Activated CD4-positive, alpha-beta T cell treated with anti-CD3 and anti-CD28 coated beads, Interleukin-2, amount 10 ng/mL, durations not matched to agents 24 days and 14 days (primary cell): ENCODE data around the gene MPZL1. TPM values are rescaled to one million over a fixed set of nuclear protein-coding genes. Genes with fewer than 3 reads are reported as not detected.
A peak's percentile ranks its signal among the peaks of the same experiment; 100 is the strongest.

ENCODE experiments used
- DNase-seq: peaks from one replicate; pipeline ENCODE4 v3.0.0; 2022
- H3K27ac Mint-ChIP-seq: one replicate; pipeline ENCODE4 v1.8.0; 2022; ENCODE audit warnings: mild to moderate bottlenecking, mixed read lengths
- H3K27me3 Mint-ChIP-seq: one replicate; pipeline ENCODE4 v1.8.0; 2022; ENCODE audit warnings: mixed read lengths
- H3K36me3 Mint-ChIP-seq: one replicate; pipeline ENCODE4 v1.8.0; 2022; ENCODE audit warnings: low read depth, mild to moderate bottlenecking, mixed read lengths
- H3K4me1 Mint-ChIP-seq: one replicate; pipeline ENCODE4 v1.8.0; 2021; ENCODE audit warnings: mixed read lengths
- H3K4me3 Mint-ChIP-seq: one replicate; pipeline ENCODE4 v1.8.0; 2022; ENCODE audit warnings: mild to moderate bottlenecking, moderate library complexity, mixed read lengths
- H3K9me3 Mint-ChIP-seq: one replicate; pipeline ENCODE4 v1.8.0; 2021; ENCODE audit warnings: mixed read lengths
- intact Hi-C: fragments of 100-400 bp; cut with micrococcal nuclease; formaldehyde crosslinking; loops from one replicate; pipeline ENCODE4 v1.15.1; 2023
- total RNA-seq: library from RNA; stranded (reverse); gene quantifications from 2 replicates; pipeline ENCODE4 v1.2.3, GENCODE V29; 2022

Gene MPZL1
- total RNA-seq, 1 donor from 2014 or later, result 41.8 TPM

- Mint-ChIP-seq H3K36me3 (peaks cover 53% of the 10 kb centered on the region), H3K27ac (peak overlapping the region; percentile 78), H3K4me3 (no peak overlapping the region), H3K4me1 (peaks cover 14% of the 10 kb centered on the region), H3K27me3 (no peaks in the 10 kb centered on the region), H3K9me3 (no peaks in the 10 kb centered on the region)
- DNase-seq, result no peak
- intact Hi-C loops, result no loop called here
These were observed 37.9 kb upstream of the MPZL1 start for GRCh38 chr1:167683641-167684502.

GRCh38 chr1:167685844-167686243 lies 35.9 kb upstream of the MPZL1 start:
- no peaks in the 10 kb centered on the region for H3K9me3 Mint-ChIP-seq
- H3K36me3 Mint-ChIP-seq, result peaks cover 67% of the 10 kb centered on the region

GRCh38 chr1:167687919-167688519 lies 33.8 kb upstream of the MPZL1 start:
- Mint-ChIP-seq H3K9me3 (no peaks in the 10 kb centered on the region), H3K27me3 (no peaks in the 10 kb centered on the region), H3K27ac (peak overlapping the region; percentile 56), H3K4me1 (peaks cover 19% of the 10 kb centered on the region), H3K36me3 (peaks cover 71% of the 10 kb centered on the region), H3K4me3 (no peak overlapping the region)
- DNase-seq, result peak; percentile 94
- intact Hi-C loops, result loop anchor here (1.0 to 2.0 kb wide), 4 partner anchors 51 to 135 kb away; partner anchors contain the start of gene CREG1

More at GRCh38 chr1:167685844-167686243, 35.9 kb upstream of the MPZL1 start:
- Mint-ChIP-seq H3K4me3 (no peak overlapping the region), H3K27me3 (no peaks in the 10 kb centered on the region), H3K4me1 (peaks cover 19% of the 10 kb centered on the region), H3K27ac (no peak overlapping the region)
- intact Hi-C loops, result loop anchor here (2.0 kb wide), 1 partner anchor 57 kb away; no protein-coding TSS in a partner anchor
- DNase-seq, result no peak

- peaks cover 19% of the 10 kb centered on the region for H3K4me1 Mint-ChIP-seq
- no peaks in the 10 kb centered on the region for H3K27me3 Mint-ChIP-seq
- peaks cover 73% of the 10 kb centered on the region for H3K36me3 Mint-ChIP-seq
- H3K4me3 Mint-ChIP-seq, result no peak overlapping the region
- no peaks in the 10 kb centered on the region for H3K9me3 Mint-ChIP-seq
- DNase-seq, result no peak
- intact Hi-C loops, result no loop called here
- peak overlapping the region; percentile 72 for H3K27ac Mint-ChIP-seq
These were observed 32.2 kb upstream of the MPZL1 start for GRCh38 chr1:167689567-167689920.

- H3K4me3 Mint-ChIP-seq, result no peak overlapping the region
- DNase-seq, result no peak
- peaks cover 76% of the 10 kb centered on the region for H3K36me3 Mint-ChIP-seq
- intact Hi-C loops, result no loop called here
- peak overlapping the region; percentile 72 for H3K27ac Mint-ChIP-seq
- H3K9me3 Mint-ChIP-seq, result no peaks in the 10 kb centered on the region
- no peaks in the 10 kb centered on the region for H3K27me3 Mint-ChIP-seq
- peaks cover 19% of the 10 kb centered on the region for H3K4me1 Mint-ChIP-seq
These were observed 31.7 kb upstream of the MPZL1 start for GRCh38 chr1:167690053-167690452.

- DNase-seq, result no peak
- peak overlapping the region; percentile 72 for H3K27ac Mint-ChIP-seq
- intact Hi-C loops, result no loop called here
- H3K9me3 Mint-ChIP-seq, result no peaks in the 10 kb centered on the region
- H3K27me3 Mint-ChIP-seq, result no peaks in the 10 kb centered on the region
- H3K4me1 Mint-ChIP-seq, result peaks cover 8% of the 10 kb centered on the region
- H3K4me3 Mint-ChIP-seq, result no peak overlapping the region
- H3K36me3 Mint-ChIP-seq, result peaks cover 82% of the 10 kb centered on the region
These were observed 28.2 kb upstream of the MPZL1 start for GRCh38 chr1:167693425-167694045.

GRCh38 chr1:167694691-167695090 lies 27.1 kb upstream of the MPZL1 start:
- no peak overlapping the region for H3K27ac Mint-ChIP-seq

GRCh38 chr1:167695147-167695546 lies 26.6 kb upstream of the MPZL1 start:
- H3K4me1 Mint-ChIP-seq, result no peaks in the 10 kb centered on the region
- no peak overlapping the region for H3K27ac Mint-ChIP-seq
- no peaks in the 10 kb centered on the region for H3K27me3 Mint-ChIP-seq
- DNase-seq, result no peak
- H3K9me3 Mint-ChIP-seq, result no peaks in the 10 kb centered on the region
- intact Hi-C loops, result no loop called here
- H3K36me3 Mint-ChIP-seq, result peaks cover 83% of the 10 kb centered on the region
- no peak overlapping the region for H3K4me3 Mint-ChIP-seq

More at GRCh38 chr1:167694691-167695090, 27.1 kb upstream of the MPZL1 start:
- Mint-ChIP-seq H3K9me3 (no peaks in the 10 kb centered on the region), H3K4me3 (no peak overlapping the region), H3K27me3 (no peaks in the 10 kb centered on the region), H3K4me1 (peaks cover 2% of the 10 kb centered on the region), H3K36me3 (peaks cover 83% of the 10 kb centered on the region)
- intact Hi-C loops, result no loop called here
- DNase-seq, result no peak

GRCh38 chr1:167695756-167696561 lies 25.8 kb upstream of the MPZL1 start:
- Mint-ChIP-seq H3K27ac (no peak overlapping the region), H3K36me3 (peaks cover 75% of the 10 kb centered on the region), H3K4me1 (no peaks in the 10 kb centered on the region), H3K9me3 (no peaks in the 10 kb centered on the region), H3K4me3 (no peak overlapping the region), H3K27me3 (no peaks in the 10 kb centered on the region)
- intact Hi-C loops, result no loop called here
- no peak for DNase-seq

- no peaks in the 10 kb centered on the region for H3K9me3 Mint-ChIP-seq
- no peaks in the 10 kb centered on the region for H3K27me3 Mint-ChIP-seq
- intact Hi-C loops, result no loop called here
- peaks cover 72% of the 10 kb centered on the region for H3K36me3 Mint-ChIP-seq
- no peak for DNase-seq
- no peak overlapping the region for H3K27ac Mint-ChIP-seq
- H3K4me3 Mint-ChIP-seq, result no peak overlapping the region
- H3K4me1 Mint-ChIP-seq, result no peaks in the 10 kb centered on the region
These were observed 24.1 kb upstream of the MPZL1 start for GRCh38 chr1:167697667-167698141.

- Mint-ChIP-seq H3K9me3 (no peaks in the 10 kb centered on the region), H3K36me3 (peaks cover 74% of the 10 kb centered on the region), H3K4me1 (no peaks in the 10 kb centered on the region), H3K27ac (no peak overlapping the region), H3K4me3 (no peak overlapping the region), H3K27me3 (no peaks in the 10 kb centered on the region)
- no peak for DNase-seq
- intact Hi-C loops, result no loop called here
These were observed 23.5 kb upstream of the MPZL1 start for GRCh38 chr1:167698313-167698712.

GRCh38 chr1:167701510-167701909 lies 20.3 kb upstream of the MPZL1 start:
- intact Hi-C loops, result no loop called here
- no peak overlapping the region for H3K4me3 Mint-ChIP-seq
- peaks cover 2% of the 10 kb centered on the region for H3K4me1 Mint-ChIP-seq
- no peak for DNase-seq
- no peaks in the 10 kb centered on the region for H3K27me3 Mint-ChIP-seq
- peaks cover 73% of the 10 kb centered on the region for H3K36me3 Mint-ChIP-seq
- no peaks in the 10 kb centered on the region for H3K9me3 Mint-ChIP-seq
- H3K27ac Mint-ChIP-seq, result no peak overlapping the region

- no peak for DNase-seq
- Mint-ChIP-seq H3K4me3 (no peak overlapping the region), H3K9me3 (no peaks in the 10 kb centered on the region), H3K27me3 (no peaks in the 10 kb centered on the region), H3K36me3 (peaks cover 60% of the 10 kb centered on the region), H3K4me1 (peaks cover 2% of the 10 kb centered on the region), H3K27ac (peak overlapping the region; percentile 14)
- intact Hi-C loops, result no loop called here
These were observed 18.2 kb upstream of the MPZL1 start for GRCh38 chr1:167703557-167703956.
